Right ventricle myocardium inferior (tissue), 1 donor: ENCODE measurements around the gene CGA. TPM values are rescaled to one million over a fixed set of nuclear protein-coding genes. Genes with fewer than 3 reads are reported as not detected.

Experiments
- ATAC-seq: fragments of 200-7000 bp; cut with Tn5 transposase; one replicate; pipeline ENCODE4 v1.9.1; 2020; ENCODE audit warnings: mild to moderate bottlenecking, moderate library complexity
- DNase-seq: peaks from one replicate; pipeline ENCODE4 v3.0.0; 2021; ENCODE audit errors: missing footprints
- intact Hi-C: fragments of 100-400 bp; cut with DNase I; formaldehyde crosslinking; loops from one replicate; pipeline ENCODE4 v1.11.0; 2022
- total RNA-seq: library from RNA; stranded (reverse); fragmentation: NEBNext Ultra II Directional; extraction: Animal tissue kit (Norgen Biotek cat#: 25700); gene quantifications from one replicate; pipeline ENCODE4 v1.2.1, GENCODE V29; 2021
- donor health status: DM: no; HTN: yes; CAD: no; lungs with severe emphysema.

The CGA gene
- total RNA-seq, 1 donor from 2014 or later: 0.49 TPM

GRCh38 chr6:87040729-87041128 lies 54.2 kb downstream of the CGA start:
- intact Hi-C loops: no loop called here
- ATAC-seq: no peak
- DNase-seq: no peak

Other genes with a start within 250 kb of the CGA start
- not detected for gene HTR1E, start 157.6 kb downstream of the CGA start, total RNA-seq
- 35.0 TPM for gene ZNF292, start 60.5 kb upstream of the CGA start, total RNA-seq
- 10.9 TPM for gene SMIM8, start 227.5 kb upstream of the CGA start, total RNA-seq
- not detected for gene GJB7, start 234.2 kb upstream of the CGA start, total RNA-seq
- 1.4 TPM for gene C6orf163, start 249.7 kb upstream of the CGA start, total RNA-seq